ENCODE results near the gene DRC1.

The DRC1 gene

DNA sequence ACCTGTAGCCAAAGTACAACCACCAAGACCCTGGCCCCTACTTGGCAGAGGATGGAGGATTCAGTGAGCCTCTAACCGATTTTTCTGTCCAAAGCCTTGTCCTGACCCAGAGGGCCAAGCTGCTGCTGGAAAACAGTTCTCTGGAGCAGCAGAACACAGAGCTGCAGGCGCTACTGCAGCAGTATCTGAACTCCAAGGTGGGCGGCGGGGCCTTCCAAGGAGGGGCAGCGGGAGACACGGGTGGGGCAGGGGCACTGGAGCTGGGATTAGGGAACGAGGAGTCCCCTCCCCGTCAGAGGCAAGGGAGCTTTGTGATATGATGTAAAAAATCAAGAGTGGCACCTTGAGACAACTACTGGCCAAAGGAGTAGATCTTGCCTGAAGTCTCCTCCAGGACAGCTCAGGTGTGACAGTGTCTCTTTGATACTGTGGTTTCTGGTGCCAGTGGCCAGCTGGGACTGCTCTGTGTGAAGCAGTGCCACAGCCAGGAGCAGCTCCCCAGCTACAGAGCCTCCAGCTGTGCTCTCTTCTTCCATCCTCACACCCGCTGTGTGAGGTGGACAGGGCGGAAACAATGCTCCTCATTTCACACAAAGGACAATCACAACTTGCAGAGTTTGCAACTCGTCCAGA lies 53.4 kb downstream of the DRC1 start:
- no peak for TF ChIP-seq CTCF (conservative IDR thresholded peaks at IDR 0.05)
- no peak overlapping the region for H3K27ac ChIP-seq

GRCh38 chr2:26455670-26456439 lies 54.1 kb downstream of the DRC1 start:
- no peak overlapping the region for H3K27ac ChIP-seq
- TF ChIP-seq CTCF (conservative IDR thresholded peaks at IDR 0.05): no peak

DNA sequence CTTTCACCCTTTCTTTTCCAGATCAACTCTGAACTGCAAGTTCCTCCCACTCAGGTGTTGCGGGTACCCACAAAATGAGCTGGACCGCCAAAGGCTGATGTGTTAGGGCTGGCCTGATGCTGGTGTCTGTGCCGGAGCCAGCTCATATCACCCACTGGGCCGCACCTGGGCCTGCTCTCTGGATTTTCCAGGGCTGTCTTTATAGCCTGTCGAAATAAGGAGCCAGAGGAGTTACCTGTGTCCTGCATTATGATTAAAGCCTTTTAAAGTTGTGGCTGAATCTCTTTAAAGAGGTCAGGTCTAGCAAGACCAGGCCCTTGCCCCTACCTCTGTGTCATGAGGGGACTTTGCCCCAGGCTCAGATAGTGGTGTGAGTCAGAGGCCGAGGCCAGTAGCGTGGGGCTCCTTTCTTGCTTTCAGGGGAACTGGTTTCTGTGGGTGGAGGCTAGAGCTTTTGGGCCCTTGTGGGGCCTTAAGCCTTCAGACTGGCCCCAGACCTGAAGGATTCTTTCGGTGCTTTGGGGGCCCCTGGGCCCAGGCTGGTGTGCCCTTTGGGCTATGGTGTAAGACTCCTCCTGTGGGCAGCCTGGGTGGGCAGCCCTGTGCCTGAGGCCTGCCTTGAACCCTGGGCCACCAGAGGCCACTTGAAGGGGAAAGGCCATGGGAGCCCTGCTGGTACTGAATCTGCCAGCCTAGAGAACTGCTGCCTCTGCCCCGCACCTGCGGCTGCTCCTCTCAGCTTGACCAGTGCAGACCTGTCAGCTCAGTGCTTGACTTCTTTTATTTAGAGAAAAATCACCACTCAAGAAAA lies 54.9 kb downstream of the DRC1 start:
- no peak for TF ChIP-seq CTCF (conservative IDR thresholded peaks at IDR 0.05)
- no peak overlapping the region for H3K27ac ChIP-seq

- no peak overlapping the region for H3K27ac ChIP-seq
- no peak for TF ChIP-seq CTCF (conservative IDR thresholded peaks at IDR 0.05)
These were observed 55.5 kb downstream of the DRC1 start for GRCh38 chr2:26457251-26457666.

- TF ChIP-seq CTCF (conservative IDR thresholded peaks at IDR 0.05): no peak
These were observed 56.1 kb downstream of the DRC1 start for GRCh38 chr2:26457695-26458364.

DNA sequence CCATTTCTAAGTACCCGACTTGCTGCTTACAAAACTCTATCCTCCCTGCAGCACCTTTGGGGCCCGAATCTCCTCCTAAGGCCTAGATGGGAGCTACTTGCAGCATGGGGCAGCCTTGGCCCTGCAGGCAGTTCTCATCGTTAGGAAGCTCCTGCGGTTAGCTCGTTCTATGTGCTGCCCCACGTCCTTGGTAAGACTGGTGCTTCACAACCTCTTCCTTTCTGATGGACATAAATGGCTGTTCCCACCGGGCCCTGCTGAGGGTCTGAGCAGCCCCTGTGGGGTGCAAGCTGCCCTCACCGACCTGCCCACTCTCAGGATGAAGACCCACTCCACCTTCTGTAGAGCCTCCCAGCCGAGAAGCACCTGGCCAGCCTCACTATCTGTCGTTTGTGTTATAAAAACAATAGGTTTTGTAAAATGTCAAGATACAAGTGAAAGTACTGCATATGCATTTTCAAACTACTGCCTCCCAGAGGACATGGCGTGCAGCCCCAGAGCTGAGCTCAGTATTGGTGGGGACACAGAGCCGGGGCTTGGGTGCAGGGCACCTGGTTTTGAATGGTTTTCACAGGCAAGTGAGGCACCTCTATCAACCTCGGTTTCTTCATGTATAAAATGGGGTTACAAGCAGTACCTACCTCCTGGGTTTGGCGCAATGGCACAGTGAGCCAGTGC lies 56.8 kb downstream of the DRC1 start:
- no peak for TF ChIP-seq CTCF (conservative IDR thresholded peaks at IDR 0.05)
- H3K27ac ChIP-seq: no peak overlapping the region

More at GRCh38 chr2:26457695-26458364, 56.1 kb downstream of the DRC1 start:
- H3K27ac ChIP-seq: no peak overlapping the region

All from VCaP (cell line).